HG03097 (cell line): ENCODE data around the gene NBEAL2.

Experiments used
- ATAC-seq: cut with Tn5 transposase; IDR thresholded peaks from one replicate; pipeline ENCODE4 v1.9.1; 2021; ENCODE audit not compliant: unreplicated experiment, low FRiP score

NBEAL2 gene, protein sequence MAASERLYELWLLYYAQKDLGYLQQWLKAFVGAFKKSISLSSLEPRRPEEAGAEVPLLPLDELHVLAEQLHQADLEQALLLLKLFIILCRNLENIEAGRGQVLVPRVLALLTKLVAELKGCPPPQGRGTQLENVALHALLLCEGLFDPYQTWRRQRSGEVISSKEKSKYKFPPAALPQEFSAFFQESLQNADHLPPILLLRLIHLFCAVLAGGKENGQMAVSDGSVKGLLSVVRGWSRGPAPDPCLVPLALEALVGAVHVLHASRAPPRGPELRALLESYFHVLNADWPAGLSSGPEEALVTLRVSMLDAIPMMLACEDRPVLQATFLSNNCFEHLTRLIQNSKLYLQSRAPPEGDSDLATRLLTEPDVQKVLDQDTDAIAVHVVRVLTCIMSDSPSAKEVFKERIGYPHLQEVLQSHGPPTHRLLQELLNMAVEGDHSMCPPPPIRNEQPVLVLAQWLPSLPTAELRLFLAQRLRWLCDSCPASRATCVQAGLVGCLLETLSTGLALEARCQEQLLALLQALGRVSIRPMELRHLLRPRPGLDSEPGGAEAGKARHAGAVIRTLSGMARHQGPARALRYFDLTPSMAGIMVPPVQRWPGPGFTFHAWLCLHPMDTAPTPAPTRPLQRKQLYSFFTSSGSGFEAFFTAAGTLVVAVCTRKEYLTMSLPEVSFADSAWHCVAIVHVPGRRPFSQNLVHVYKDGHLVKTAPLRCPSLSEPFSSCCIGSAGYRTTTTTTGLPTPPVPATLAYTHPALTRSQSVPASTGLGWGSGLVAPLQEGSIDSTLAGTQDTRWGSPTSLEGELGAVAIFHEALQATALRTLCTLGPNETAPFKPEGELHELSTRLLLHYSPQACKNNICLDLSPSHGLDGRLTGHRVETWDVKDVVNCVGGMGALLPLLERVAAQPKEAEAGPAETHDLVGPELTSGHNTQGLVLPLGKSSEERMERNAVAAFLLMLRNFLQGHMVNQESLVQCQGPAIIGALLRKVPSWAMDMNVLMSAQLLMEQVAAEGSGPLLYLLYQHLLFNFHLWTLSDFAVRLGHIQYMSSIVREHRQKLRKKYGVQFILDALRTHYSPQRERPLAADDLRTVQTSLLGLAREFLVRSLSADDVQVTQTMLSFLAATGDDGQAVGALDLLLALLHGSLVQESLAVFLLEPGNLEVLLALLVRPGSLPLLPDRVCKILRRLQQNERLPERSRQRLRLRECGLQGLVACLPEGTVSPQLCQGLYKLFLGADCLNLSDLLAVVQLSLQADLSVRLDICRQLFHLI (N-terminal part only)

DNA sequence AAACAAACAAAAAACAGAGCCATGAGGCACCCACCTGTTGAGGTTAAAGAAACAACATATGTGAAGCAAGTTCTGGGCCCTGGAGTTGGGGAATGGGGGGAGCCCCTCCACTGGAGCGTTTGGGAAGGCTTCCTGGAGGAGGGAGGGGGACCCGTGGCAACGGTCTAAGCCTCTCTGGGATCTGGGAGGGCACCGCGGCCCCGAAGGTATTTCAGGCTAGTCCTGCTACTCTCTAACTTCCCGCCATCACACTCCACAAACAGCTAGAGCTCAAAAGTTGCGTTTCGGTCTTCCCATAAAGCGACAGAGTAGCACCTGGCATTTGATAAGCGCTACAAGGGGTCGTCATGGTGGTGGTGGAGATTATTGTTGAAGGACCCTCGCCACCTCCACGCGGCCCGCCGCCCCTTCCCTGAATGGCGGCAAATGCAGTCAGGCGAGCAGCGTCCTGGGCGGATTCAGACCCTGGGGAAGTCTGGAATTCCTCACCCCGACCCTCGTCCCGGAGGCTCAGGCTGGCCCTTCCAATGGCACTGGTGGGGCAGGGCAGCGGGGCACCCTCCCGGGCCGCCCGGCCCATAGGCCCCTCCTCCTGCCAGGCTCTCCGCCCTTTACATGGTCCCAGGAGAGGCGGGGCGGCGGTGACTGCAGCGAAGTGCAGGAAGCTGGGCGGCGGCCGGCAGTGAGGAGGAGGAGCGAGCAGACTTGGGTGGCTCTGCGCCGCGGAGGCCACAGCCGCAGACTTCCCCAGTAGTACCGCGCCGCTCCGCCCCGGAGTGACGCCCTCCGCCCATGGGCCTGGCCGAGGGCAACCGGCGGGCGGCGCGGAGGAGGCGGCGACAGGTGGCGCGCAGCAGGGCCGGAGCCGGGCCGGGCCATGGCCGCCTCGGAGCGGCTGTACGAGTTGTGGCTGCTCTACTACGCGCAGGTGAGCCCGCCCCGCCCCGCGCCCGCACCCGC is at the start of gene NBEAL2:
Gene NBEAL2 (plus strand): TSS at position 682 of the 960 bp plus-strand sequence. CDS start 196 bp downstream, at position 878.
- peak; percentile 59 for ATAC-seq

DNA sequence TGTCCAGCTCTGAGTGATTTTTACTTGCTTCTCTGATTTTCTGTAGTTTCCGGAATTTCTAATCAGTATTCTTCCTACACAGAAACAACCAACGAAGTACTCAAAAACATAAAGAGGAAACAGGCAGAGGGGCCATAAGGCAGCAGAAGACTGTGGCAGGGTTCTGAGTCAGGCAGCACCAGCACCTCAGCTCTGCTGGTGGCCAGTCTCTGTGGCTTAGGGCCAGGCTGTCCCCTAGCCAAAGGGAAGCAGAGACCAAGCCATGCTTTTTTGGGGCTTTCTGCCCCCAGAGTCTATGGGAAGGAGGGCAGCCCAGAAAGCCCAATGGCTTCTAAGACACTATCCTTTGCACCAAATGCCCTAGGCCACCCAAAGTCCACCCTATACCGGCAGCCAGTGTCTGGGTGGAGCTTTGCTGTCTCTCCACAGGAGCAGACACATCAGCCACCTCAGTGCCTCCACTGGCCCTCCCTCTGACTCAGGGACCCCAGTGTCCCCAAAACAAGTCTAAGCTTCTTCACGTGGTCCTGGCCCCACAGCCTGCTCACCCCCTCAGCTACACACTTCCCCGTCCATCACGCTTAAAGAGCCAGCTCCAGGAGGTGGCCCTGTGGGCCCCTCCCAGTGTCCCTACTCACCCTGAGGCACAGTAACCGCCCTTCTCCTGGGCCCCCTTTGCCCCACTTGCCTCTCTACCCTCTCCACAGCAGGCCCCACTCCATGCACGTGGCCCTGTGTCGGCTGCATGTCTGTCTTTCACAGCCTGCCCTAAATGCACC is 49.1 kb upstream of the NBEAL2 start:
- ATAC-seq = no peak

DNA sequence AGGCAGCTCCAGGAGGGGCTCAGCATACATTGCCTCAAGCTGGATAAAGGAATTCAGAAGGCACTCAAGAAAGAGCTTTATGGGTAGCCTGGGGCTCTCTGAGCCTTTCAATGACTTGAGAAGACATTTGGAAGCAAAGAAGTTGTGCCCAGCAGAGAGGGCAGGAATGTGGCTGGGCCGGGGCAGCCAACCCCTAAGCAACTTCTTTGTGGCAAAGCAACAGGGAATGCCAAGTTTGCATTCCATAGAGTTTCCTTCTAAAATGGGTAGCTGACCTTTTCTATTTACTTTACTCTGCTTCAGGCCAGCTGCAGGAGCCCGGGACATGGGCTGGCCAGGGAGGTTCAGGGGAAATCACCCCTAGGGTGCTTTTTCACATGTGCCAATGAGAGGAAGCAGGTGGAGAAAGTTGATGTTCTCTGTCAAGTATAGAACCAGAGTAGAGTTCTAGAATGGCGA is 48.5 kb upstream of the NBEAL2 start:
- no peak for ATAC-seq

DNA sequence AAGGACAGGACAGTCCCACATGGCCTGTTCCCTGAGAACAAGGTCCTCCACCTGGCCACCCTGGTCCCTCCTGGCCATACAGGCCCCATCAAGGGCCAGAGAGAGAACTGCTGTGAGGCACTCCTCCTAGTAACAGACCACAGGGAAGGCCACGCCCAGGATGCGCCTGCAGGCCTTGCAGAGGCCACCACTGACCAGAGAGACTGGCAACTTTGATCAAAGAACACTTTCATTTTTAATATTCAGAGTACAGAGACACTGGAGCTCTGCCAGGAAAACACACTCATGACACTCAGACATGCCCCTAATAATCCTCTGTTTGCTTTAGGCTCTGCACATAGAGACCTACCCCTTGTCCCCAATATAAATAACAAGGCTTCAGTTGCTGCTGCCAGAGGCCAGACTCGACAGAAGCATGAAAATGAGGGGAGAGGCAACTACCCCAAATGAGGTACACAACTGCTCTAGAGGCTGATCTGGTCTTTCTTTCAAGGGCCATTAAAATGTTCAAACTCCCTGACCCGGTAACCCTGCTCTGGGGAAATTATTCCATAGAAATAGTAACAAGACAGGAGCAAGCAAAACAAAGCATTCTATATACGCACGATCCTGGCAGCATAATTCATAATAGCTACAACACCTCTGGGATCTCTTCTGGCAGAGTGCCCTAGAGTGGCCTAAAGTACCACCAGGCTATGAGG is 47.7 kb upstream of the NBEAL2 start:
- no peak for ATAC-seq

DNA sequence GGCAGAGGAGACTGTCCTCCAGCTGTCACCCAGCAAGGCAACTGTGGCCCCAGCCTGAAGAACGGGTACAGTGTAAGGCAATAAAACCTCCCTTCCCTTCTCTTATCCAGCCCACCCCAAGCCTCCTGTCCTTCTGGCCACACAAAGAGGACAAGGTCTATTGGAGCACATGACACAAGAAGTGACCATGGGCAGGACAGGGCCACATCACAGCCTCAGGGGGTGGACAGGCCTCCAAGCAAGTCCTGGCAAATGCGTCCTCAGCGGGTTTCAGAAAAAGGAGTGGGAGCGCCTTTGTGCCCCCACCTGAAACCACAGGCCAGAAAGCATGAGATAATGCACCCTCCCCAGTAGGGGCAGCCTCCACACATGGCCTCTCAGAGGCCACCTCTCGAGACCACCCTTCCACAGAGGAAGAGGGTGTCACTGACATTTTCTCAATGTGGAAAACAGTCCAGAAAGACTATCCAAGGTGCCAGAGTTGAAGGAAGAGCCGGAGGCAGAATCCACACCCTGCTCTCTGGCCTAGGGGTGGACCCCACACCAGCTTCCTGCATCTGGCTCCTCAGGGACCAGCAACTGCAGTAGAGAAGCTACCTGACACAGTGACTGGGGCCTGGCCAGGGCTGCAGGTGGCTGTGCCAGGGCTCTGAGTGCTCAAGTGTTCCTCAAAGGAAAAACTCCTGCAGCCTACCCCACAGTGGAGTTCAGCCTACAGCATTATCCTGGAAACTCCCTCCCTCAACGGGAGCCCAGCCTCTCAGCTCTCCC is 46.8 kb upstream of the NBEAL2 start:
- ATAC-seq = no peak

DNA sequence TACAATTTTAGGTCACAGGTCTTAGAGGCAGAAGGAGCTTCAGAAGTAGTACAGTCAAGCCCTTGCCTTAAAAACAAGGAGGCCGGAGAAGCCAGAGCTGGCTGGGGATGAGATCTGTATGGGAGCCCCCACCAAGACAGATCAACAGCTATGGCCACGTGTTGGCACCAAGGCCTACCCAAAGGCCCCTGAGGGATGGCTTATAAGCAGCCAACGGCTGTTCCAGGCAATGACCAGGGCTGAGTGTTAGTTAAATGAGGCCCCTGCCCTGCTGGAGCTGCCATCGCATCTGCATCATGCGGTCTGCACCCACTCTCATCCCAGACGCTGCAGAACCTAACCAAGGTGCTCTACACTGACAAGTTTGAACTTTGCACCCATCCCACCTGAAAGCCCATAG is 46.2 kb upstream of the NBEAL2 start:
- no peak for ATAC-seq

DNA sequence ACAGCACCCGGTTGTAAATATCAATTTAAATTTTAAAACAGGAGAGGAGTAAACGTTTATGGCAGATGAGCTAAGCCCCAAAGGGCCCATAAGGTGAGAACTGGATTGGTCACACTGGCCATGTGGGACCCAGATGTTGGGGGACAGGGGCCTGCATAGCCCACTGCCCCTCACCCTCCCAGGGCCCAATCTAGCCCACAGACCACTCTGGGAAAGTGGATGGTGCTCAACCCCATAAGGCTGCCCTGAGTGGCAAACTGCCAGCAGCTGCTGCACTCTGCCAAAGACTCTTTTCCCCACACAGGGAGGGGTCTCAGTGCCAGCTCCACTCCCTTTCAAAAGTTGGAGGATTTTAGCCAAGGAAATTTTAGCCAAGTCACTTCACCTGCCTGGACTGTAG is 45.4 kb upstream of the NBEAL2 start:
- no peak for ATAC-seq

DNA sequence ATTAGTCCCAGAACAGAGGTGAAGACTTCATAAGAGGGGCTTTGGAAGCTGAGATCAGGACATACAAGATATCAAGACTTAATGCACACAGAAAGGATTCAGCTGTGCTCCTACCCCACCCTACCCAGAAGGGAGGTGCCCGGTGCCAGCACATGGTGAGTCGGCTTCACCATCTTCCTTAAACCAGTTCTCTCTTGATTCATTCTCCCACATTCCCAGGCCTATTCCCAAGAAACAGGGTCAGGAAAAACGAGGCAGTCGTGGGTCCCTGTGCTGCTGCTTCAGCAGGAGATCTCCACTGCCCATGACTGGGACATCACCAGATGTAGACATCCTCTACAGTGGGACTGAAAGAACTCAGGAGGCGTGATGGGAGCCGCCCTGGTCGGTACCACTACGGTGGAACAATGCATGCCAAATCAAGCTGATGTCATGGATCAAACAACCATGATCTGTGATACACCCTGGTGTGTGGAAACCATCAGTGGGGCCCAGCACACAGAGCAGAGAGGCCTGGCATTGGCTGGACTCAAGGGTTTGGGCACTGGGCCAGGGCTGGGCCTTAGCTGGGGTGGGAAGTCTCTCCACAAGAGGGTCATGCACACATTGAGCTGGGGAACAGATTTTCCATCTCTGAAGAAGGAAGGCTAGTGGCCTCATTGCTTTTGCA is 44.8 kb upstream of the NBEAL2 start:
- no peak for ATAC-seq

DNA sequence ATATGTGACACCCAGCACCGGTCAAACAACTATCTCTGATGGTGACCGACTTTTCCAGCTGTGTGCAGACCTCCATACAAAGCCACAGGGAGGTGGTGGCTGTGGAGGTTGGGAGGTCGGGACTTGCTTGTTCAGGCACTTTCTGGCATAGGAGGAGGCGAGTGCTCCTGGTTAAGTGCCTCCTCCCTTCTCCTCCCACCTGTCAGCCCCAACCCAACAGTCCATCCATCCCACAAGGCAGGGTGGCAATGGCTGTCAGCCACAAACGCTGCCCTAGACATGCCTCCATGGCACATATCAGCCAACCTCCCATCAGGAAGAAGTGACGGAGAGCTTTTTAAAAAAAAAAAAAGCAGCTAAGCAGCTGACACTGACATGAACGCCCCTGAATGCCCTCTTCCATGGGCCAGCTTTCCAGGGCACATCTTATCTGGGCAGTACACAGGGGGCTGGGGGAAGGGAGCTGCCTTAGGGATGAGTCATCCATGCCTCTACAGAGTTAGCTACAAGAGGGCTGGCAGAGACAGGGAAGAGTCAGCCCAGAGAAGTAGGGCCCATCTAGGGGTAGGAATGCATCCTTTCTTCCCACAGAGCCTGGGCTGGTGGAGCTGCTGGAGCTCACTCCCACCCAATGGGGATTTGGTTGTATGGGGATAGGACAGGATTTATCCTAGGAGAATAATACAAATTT is 44.2 kb upstream of the NBEAL2 start:
- no peak for ATAC-seq

DNA sequence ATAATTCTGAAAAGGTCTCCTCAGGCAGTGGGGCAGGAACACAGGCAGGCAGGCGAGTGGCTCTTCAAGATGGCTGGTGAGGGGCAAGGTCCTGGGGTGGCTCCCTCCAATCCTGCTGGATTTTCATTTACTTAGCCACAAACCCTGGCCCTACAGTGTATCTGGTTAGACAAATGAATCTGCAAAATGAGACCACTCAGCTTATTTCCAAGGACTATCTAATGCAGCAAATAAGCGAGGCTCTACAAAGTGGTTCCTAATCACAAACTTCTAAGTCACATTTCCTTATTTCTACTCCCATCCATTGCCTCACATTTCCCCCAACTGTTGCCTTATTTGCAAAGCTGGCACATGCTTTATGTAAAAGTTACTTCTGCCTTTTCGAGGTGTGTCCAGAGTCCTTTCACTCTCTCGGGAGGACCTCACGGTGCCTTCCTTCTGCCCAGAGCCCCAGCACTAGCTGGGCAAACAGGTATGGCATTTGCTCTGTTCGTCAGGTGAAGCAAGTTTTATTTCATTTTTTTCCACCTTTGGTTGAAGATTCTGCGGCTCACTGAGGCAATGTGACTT is 43.4 kb upstream of the NBEAL2 start:
- no peak for ATAC-seq

DNA sequence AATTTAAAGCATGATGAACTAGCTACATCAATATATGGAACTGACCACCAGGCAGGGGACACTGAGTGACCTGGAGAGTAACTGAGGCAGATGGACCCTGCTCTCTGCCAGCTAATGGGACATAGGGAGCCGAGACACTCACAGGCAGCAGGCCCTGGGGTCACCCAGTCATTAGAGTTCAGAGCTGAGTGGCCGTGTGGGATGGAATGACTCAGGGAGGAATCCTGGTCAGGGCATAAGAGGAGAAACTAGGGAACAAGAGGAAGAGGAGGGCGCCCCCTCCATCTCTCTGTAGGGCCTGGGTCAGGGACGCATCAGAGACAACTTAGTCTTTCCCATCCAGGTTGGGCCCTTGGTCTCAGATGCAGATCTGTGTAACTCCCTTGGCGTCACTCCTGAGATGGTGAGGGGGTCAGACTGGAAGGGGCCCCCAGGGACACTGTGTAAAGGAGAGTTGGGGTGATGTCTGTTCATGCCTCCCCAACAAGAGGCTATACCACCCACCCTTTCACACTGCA is 42.7 kb upstream of the NBEAL2 start:
- no peak for ATAC-seq

DNA sequence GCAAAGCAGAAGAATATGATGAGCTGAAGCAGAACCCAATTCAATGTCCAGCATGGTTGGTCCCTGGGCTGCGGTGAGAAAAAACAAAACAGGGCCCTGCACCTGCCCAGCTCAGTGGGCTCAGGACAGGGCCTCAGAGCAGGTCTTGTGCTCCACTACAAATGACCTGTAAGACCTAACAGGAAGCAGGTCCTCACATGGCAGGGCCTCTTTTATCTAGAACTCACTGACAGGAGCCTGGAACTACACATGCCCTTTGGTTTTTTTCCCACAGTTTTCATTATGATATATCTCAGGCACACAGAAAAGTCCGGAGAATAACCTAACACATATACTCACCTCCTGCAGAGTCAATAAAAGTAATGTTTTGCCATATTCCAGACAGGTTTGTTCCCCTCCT is 41.3 kb upstream of the NBEAL2 start:
- ATAC-seq = no peak

DNA sequence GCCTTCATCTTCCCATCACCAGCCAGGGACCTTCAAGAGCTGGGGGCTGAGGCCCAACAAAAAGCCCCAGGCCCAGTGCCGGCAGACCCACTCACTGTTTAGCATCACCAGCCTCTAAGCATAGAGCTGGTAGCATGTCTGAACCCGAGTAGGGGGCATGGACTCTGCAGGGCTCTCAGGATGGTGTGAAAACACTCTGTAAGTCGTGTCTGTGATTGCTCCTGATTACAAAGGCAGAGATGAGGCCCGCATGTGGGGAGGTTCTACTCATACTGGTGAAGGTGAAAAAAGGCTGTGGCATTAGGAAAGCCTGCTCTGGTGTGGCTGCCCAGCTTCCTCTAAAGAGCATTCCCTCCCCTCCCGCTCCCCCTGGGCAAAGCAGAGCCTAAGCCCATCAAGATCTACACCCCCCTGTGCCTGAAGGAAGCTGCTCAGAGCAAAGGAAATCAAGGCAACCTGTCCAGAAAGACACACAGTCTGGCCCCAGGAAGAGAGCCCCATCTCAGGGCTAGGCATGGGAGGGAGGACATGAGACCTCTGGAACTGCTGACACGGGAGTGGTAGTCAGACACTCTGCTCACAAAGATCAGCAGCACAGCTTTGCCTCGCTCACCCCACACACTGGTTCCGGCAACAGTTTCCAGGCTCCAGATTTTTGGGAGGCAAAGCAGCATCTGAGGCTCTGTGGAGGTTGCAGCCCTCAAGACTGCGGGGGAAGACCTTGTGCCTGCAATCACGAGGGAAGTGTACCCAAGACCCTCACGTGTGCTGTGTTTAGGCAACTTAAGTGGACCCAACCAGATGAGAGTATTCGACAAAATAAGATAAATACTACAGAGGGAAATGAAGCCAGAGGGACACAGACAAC is 39.7 kb upstream of the NBEAL2 start:
- ATAC-seq = no peak

DNA sequence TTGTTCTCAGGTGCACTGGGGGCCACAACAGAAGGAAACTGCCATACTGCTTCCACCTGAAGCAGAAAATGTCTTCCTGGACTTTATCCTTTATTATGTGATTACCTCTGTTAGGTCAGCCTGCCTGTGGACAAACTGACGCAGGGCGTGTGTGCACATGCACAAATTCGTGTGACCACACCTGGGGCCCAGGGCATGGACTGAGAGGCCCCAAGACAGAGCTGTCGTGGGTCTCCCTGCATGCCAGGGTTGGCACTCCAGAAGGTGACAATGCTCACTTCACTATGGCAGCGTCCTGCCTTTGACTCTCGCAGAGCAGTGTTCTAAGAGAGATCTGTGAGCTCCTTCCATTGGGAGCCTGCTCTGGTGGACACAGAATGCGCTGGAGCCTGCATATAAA is 37.4 kb upstream of the NBEAL2 start:
- no peak for ATAC-seq
